Measurements from ENCODE around the gene CCDC106.

Gene CCDC106

DNA sequence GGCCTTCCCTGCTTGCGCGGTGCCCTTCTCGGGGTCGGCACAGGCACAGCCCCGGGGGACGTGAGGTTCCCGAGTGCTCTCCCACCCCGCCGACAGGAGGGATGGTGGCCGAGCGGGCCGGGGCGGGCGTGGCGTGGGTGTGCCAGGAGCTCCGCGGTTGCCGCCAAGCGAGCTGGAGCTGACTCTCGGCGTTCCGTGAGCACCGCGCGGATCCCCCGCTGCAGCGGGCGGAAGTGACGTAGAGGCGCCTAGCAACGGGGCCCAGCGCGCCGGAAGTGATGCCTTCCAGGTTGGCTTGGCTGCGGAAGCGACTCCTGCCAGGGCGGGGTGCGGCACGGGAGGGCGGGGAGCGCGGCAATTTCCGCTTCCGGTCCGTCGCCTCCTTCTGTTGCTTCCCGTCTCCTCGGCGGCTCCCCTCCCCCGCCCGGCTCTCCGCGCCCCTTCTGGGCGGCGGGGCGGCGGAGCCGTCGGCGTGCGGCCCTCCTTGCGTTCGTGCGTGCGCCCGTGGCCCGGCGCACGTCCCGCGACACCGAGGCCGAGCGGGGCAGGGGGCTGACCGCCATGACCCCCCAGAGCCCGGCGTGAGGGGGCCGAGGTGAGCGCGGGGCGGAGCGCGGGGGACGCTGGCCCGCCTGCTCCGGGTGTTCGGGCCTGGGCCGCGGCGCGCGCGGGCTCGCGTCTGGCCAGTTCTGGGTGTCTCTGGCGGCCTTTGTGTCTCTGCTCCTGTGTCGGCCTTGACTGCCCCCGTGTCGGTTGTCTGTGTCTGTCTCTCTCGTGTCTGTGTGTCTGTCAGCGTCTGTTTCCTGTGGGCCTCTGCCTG, 27.0 kb downstream of the CCDC106 start, which contains the start of gene EPN1 (continued):
- no peak for TF ChIP-seq ZNF639 (tag by site-specific recombination; IDR thresholded peaks at IDR 0.05)
- no peak for TF ChIP-seq ZNF132 (tag by site-specific recombination; IDR thresholded peaks at IDR 0.05; ENCODE audit: borderline replicate concordance)
- no peak for TF ChIP-seq YY2 (tag by site-specific recombination; IDR thresholded peaks at IDR 0.05)
- TF ChIP-seq ZNF184 (tag by site-specific recombination; IDR thresholded peaks at IDR 0.05) = no peak
- TF ChIP-seq ZBTB8A (tag by site-specific recombination; IDR thresholded peaks at IDR 0.05) = peak; percentile 67; the same call in 1 of the 2 replicates
- TF ChIP-seq KLF17 (tag by site-specific recombination; IDR thresholded peaks at IDR 0.05) = peak; percentile 65; the same call in 1 of the 2 replicates
- TF ChIP-seq REST (tag by site-specific recombination; IDR thresholded peaks at IDR 0.05) = no peak
- TF ChIP-seq TSHZ1 (tag by site-specific recombination; IDR thresholded peaks at IDR 0.05; ENCODE audit: borderline replicate concordance) = no peak
- peak; percentile 64; the same call in 1 of the 2 replicates for TF ChIP-seq ZNF561 (tag by site-specific recombination; IDR thresholded peaks at IDR 0.05; ENCODE audit: borderline replicate concordance)
- TF ChIP-seq ZNF530 (tag by site-specific recombination; IDR thresholded peaks at IDR 0.05; ENCODE audit: low read depth) = no peak
- no peak for TF ChIP-seq ZNF544 (tag by site-specific recombination; IDR thresholded peaks at IDR 0.05)
- no peak for TF ChIP-seq ZNF280D (tag by site-specific recombination; IDR thresholded peaks at IDR 0.05)
- peak; percentile 68 for TF ChIP-seq EGR2 (tag by site-specific recombination; IDR thresholded peaks at IDR 0.05; ENCODE audit: low read depth)
- peak; percentile 88 for TF ChIP-seq ZXDB (tag by site-specific recombination; IDR thresholded peaks at IDR 0.05)
- TF ChIP-seq YY1 (tag by site-specific recombination; IDR thresholded peaks at IDR 0.05) = no peak
- TF ChIP-seq PRDM6 (tag by site-specific recombination; IDR thresholded peaks at IDR 0.05) = no peak
- TF ChIP-seq ZNF768 (tag by site-specific recombination; IDR thresholded peaks at IDR 0.05) = no peak
- TF ChIP-seq GLIS1 (tag by site-specific recombination; IDR thresholded peaks at IDR 0.05) = peak; percentile 77
- TF ChIP-seq MEIS1 (CRISPR knock-in tag; IDR thresholded peaks at IDR 0.05; ENCODE audit: borderline replicate concordance) = no peak
- TF ChIP-seq GFI1B (tag by site-specific recombination; IDR thresholded peaks at IDR 0.05) = no peak
- TF ChIP-seq, protein P1, sequence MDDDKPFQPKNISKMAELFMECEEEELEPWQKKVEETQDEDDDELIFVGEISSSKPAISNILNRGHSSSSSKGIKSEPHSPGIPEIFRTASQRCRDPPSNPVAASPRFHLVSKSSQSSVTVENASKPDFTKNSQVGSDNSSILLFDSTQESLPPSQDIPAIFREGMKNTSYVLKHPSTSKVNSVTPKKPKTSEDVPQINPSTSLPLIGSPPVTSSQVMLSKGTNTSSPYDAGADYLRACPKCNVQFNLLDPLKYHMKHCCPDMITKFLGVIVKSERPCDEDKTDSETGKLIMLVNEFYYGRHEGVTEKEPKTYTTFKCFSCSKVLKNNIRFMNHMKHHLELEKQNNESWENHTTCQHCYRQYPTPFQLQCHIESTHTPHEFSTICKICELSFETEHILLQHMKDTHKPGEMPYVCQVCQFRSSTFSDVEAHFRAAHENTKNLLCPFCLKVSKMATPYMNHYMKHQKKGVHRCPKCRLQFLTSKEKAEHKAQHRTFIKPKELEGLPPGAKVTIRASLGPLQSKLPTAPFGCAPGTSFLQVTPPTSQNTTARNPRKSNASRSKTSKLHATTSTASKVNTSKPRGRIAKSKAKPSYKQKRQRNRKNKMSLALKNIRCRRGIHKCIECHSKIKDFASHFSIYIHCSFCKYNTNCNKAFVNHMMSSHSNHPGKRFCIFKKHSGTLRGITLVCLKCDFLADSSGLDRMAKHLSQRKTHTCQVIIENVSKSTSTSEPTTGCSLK (tag by site-specific recombination; IDR thresholded peaks at IDR 0.05) = no peak
- TF ChIP-seq ZNF792 (tag by site-specific recombination; IDR thresholded peaks at IDR 0.05) = no peak
